ENCODE data around the gene WNT7A. TPM values are rescaled to one million over a fixed set of nuclear protein-coding genes. Genes with fewer than 3 reads are reported as not detected.

The WNT7A gene
- total and polyA plus RNA-seq, 2 donors (not counting 3 experiments of a cell fraction or from before 2014, with no cell fraction given) = not detected

- POLR2A ChIA-PET = no interaction called here
- FAIRE-seq (no peak), DNase-seq (ENCODE audit: low read depth, low spot score) (no peak)
- Histone ChIP-seq H3K36me3 (ENCODE audit: control insufficient read depth in 2 of 2, extremely low read depth in 1 of 2, insufficient read depth in 2 of 2, low read length in 2 of 2) (no peaks in the 10 kb centered on the region), H3K4me3 (replicated peaks in 1 of 3; ENCODE audit: insufficient read depth in 1 of 3, low read depth in 1 of 3, low read length in 3 of 3) (no peak overlapping the region), H3K4me1 (ENCODE audit: control insufficient read depth, extremely low read depth, insufficient read depth, low read length) (no peaks in the 10 kb centered on the region), H3K4me2 (ENCODE audit: insufficient read depth, low read length) (no peak overlapping the region), H3K27ac (ENCODE audit: insufficient read depth, low read depth, low read length) (no peak overlapping the region), H3K27me3 (ENCODE audit: control insufficient read depth in 2 of 2, insufficient read depth in 2 of 2, low read length in 2 of 2) (no peaks in the 10 kb centered on the region), H4K20me1 (replicated peaks; ENCODE audit: control insufficient read depth, extremely low read depth, insufficient read depth, low read length) (no peaks in the 10 kb centered on the region), H3K9ac (replicated peaks; ENCODE audit: extremely low read depth, insufficient read depth, low read length) (no peak overlapping the region), H3K9me3 (replicated peaks; ENCODE audit: control insufficient read depth, insufficient read depth, low read length) (no peaks in the 10 kb centered on the region), H2AFZ (ENCODE audit: low read depth, low read length) (no peak overlapping the region), H3K79me2 (ENCODE audit: control insufficient read depth, insufficient read depth, low read length) (no peaks in the 10 kb centered on the region), H3K9me1 (replicated peaks; ENCODE audit: control insufficient read depth, extremely low read depth, insufficient read depth, low read length) (no peaks in the 10 kb centered on the region)
- TF ChIP-seq CTCF (IDR thresholded peaks at IDR 0.05; ENCODE audit: extremely low read depth in 1 of 2, insufficient read depth in 1 of 2, low read depth in 1 of 2, low read length in 2 of 2) (no peak), MAX (IDR thresholded peaks at IDR 0.05; ENCODE audit: insufficient read depth, insufficient read length) (no peak), GATA2 (IDR thresholded peaks at IDR 0.05; ENCODE audit: insufficient read depth, insufficient read length, low read depth, low read length) (no peak), MYC (IDR thresholded peaks at IDR 0.05; ENCODE audit: low read depth, low read length) (no peak), EZH2 (IDR thresholded peaks at IDR 0.05; ENCODE audit: borderline replicate concordance, low read depth, low read length, severe bottlenecking) (no peak), POLR2A (IDR thresholded peaks at IDR 0.05; ENCODE audit: low read depth, low read length) (no peak), JUN (IDR thresholded peaks at IDR 0.05; ENCODE audit: borderline replicate concordance, insufficient read depth, insufficient read length, low read depth) (no peak), FOS (IDR thresholded peaks at IDR 0.05; ENCODE audit: borderline replicate concordance, insufficient read depth, low read length) (no peak), POLR2AphosphoS5 (IDR thresholded peaks at IDR 0.05; ENCODE audit: insufficient read depth, low read depth, low read length) (no peak)
- intact Hi-C loops (cut with micrococcal nuclease) = no loop called here
- dilution Hi-C loops (cut with MboI; ENCODE audit: extremely low pct_ligation_motif_present, low sequenced_read_pairs) = no loop called here
- CTCF ChIA-PET = no interaction called here
- BruUV-seq (replicated peaks) = no TSS peak
Measured at GRCh38 chr3:13827256-13827655, 52.6 kb downstream of the WNT7A start.
